ENCODE data around the gene TMC3.

Gene TMC3

DNA sequence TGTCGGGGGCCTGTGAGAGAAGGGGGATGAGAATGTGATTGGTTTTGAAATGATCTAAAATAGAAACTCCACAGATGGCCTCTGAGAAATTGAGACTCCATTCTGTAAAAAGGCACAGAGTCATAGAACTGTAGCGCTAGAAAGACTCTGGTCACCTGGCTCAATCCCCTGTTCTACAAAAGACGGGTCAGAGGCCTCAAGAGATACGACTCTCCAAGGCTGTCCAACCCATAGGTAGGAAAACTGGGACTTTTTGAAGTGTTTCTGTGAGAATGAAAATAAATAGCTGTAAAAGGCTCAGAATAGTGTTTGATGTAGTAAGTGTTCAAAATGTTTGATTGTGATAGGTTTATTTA lies 11.7 kb upstream of the TMC3 start:
- in situ Hi-C loops (cut with MboI; ENCODE audit: low sequenced_read_pairs): no loop called here

- in situ Hi-C loops (cut with MboI; ENCODE audit: low sequenced_read_pairs): no loop called here
Observed at GRCh38 chr15:81384891-81385720, 11.1 kb upstream of the TMC3 start.

GRCh38 chr15:81381720-81382119 lies 7.7 kb upstream of the TMC3 start:
- in situ Hi-C loops (cut with MboI; ENCODE audit: low sequenced_read_pairs): no loop called here

DNA sequence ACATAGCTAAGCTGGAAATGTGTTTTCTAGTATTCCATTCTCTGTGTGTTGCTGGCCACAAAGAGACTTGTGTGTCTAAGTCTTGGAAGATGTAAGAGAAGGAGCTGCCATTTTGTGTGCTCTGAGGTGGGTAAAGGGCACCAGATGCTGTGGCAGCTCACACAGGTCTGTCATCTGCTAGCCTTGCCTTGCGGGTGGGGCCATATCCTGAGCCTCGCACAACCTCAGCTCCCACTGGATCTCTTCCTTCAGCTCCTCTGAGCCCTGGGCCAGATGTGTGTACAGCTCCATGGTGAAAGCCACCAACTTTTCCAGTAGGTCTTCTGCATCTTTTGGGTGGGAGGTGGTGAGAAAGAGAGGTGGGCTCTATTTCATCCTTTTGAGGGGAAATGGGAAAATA lies 6.7 kb upstream of the TMC3 start:
- in situ Hi-C loops (cut with MboI; ENCODE audit: low sequenced_read_pairs): no loop called here

DNA sequence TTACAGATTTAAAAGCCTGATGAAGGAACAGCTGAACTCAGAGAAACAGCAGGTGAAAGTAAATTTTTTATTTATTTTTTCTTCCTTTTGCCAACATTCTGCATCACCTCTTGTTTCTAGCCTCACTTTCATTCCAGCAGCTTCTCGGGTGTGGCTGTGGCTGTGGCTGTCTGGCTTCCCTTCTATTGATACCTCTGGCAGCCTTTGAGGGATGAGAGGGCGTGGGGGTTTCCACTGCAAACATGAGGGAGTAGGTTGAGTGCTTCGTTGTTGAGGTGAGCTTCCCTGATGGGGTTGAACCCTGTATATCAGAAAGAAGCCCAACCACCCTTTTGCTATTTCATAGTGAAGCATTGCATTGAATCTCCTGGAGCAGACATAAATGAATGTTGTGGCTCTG lies 6.2 kb upstream of the TMC3 start:
- in situ Hi-C loops (cut with MboI; ENCODE audit: low sequenced_read_pairs): no loop called here

DNA sequence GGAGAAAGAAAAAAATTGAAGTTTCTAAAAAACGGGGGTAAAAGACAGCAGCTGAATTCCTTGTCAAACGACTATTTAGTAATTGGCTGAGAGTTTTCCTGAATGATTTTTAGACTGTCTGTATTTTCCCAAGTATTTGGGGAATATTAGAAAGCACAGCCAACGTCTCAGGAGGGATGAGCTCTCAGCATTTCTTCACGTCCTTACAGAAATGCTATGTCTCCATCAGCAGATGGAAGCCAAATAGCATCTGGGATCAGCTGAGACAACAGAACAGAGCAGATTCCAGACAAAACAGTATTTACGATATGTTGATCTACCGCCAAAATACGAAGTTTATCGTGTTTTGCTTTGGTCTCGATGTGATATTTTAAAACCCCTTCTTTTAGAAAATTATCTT lies 5.3 kb upstream of the TMC3 start:
- in situ Hi-C loops (cut with MboI; ENCODE audit: low sequenced_read_pairs): no loop called here

DNA sequence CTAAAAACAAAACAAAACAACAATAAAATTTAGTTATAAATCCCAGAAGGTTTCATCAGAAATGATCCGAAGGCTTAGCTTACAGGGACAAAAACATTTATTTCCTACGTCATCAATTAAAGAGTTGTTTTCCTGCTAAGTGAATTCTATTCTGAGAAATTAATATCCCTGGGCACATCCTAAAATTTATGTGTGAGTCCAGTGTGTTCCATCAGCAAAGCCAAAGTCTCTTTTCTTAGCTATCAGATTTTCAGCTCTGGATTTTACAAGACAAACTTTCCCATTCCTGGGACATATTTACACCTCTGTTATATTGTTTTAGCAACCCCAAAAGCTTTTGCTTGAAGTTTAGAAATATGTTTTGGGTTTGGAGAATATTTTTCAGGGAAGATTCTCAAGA lies 4.4 kb upstream of the TMC3 start:
- in situ Hi-C loops (cut with MboI; ENCODE audit: low sequenced_read_pairs): no loop called here

DNA sequence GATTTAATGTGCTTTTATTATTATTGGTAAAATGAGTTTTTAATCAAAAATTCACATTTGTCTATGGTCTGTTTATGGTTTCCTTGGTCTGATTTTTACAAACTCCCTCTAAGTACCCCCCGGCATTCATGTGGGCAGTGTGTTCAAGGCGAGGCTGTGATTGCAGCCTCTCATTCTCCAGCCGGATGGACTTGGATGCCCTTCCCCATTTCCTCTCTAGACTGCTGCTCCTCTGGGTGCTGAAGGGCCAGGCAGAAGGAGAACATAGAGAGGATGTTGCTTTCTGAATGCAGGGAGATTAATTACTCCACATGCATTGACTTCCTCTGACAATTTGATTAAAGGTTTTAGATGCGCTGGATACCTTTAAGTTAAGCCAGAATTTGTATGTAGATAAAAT lies 3.9 kb upstream of the TMC3 start:
- in situ Hi-C loops (cut with MboI; ENCODE audit: low sequenced_read_pairs): no loop called here

GRCh38 chr15:81376231-81376630 lies 2.2 kb upstream of the TMC3 start:
- in situ Hi-C loops (cut with MboI; ENCODE audit: low sequenced_read_pairs): no loop called here

DNA sequence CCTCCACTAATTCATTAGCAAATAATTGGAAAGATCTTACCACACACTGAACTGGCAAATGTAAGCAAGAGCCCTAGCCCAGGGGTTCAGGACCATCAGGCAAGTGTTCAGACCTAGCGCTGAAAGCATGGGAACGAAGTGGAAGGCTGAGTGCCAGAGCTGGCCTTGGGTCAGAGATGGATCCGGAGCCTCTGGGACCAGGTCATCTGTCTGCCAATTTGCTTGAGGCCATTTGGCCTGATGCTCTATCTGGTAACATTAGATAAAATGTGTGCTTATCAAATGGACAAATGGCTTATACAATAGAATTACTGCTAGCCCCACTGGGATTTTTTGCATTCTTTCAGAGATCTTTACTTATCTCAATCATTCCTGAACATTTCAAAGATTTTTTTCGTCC lies 1.4 kb upstream of the TMC3 start:
- in situ Hi-C loops (cut with MboI; ENCODE audit: low sequenced_read_pairs): no loop called here

GRCh38 chr15:81373176-81373575 lies 837 bp downstream of the TMC3 start:
- in situ Hi-C loops (cut with MboI; ENCODE audit: low sequenced_read_pairs): no loop called here

DNA sequence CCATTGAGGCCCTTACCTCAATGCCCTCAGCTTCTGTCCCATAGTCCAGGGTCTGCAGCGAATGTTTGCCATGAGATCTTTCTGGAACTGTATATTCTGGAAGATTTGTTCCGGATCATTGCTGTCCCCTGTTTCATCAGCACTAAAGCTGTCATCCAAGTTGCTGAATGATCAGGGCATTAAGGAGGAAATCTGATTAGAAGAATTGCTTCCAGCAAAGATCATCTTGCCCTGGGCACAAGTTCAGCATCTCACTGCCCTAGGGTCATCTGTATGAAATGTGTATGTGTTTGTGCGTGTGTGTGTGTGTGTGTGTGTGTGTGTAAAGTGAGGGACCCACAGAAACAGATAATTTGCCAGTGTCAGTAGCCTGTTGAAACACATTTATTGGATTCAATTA lies 1.4 kb downstream of the TMC3 start:
- in situ Hi-C loops (cut with MboI; ENCODE audit: low sequenced_read_pairs): no loop called here

GRCh38 chr15:81363718-81364500 lies 10.1 kb downstream of the TMC3 start:
- in situ Hi-C loops (cut with MboI; ENCODE audit: low sequenced_read_pairs): no loop called here

DNA sequence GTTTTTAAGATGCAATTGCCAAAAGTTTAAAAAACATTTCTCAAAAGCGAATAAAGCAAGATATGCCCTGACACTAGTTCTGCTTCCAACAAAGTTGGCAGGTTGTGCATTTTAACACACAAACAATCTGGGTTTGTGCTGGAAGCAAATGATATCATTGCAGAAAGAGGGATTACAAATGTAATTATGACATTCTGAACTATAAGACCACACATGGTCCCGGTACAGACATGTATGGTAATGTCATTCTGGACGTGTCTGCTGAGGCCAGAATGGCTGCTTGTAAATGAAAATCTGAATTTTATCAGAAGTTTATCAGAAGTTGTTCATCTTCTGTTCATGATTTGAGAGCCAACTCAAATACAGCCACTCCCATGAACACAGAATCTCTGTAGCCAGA lies 10.7 kb downstream of the TMC3 start:
- in situ Hi-C loops (cut with MboI; ENCODE audit: low sequenced_read_pairs): no loop called here

DNA sequence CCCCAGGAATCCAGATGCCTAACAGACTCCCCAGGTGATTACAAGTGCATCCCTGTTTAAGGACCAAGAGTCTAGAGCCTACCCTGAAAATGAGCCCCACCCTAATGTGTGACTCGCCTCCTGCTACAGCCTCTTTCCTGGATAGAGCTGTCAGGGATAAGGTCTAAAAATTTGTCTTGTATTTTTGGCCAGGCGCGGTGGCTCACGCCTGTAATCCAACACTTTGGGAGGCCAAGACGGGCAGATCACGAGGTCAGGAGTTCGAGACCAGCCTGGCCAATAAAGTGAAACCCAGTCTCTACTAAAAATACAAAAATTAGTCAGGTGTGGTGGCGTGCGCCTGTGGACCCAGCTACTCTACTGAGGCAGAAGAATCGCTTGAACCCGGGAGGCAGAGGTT lies 11.2 kb downstream of the TMC3 start:
- in situ Hi-C loops (cut with MboI; ENCODE audit: low sequenced_read_pairs): no loop called here

DNA sequence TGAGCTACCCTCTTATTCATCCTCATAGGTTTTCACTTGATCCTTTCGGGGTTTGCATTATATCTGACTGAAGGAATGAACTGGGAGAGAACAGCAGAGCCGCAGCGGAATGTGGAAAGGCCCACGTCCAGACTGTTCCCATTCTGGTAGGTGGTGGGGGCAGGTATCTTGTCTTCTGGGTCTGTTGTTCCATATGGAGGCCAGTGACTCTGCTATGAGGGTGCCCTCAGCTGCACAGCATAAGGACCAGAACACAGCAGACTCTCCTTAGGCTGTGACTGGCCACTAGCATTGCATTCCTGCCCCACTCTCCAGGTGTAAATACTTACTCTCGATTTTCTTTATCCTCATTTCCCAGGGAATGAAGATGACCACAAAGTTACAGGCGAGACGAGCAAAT lies 12.1 kb downstream of the TMC3 start:
- in situ Hi-C loops (cut with MboI; ENCODE audit: low sequenced_read_pairs): no loop called here

DNA sequence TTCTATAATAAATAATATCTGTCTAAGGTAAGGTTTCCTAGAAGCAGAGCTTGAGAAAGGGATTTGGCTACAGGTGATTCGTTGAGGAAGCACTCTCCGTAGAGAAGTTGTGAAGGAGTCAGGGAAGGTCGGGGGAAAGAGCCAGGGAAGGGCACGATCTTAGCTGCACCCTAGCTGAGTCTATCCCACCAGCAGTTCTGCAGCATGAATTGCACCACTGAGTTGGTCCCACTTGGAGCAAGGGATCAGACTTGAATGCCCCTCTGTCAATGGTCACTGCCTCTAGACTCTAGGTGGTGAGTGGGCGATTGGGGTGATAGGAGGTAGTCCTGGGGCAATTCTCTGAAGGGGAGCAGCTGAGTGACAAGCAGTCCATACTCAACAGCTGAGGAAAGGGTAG lies 13.5 kb downstream of the TMC3 start:
- in situ Hi-C loops (cut with MboI; ENCODE audit: low sequenced_read_pairs): no loop called here

DNA sequence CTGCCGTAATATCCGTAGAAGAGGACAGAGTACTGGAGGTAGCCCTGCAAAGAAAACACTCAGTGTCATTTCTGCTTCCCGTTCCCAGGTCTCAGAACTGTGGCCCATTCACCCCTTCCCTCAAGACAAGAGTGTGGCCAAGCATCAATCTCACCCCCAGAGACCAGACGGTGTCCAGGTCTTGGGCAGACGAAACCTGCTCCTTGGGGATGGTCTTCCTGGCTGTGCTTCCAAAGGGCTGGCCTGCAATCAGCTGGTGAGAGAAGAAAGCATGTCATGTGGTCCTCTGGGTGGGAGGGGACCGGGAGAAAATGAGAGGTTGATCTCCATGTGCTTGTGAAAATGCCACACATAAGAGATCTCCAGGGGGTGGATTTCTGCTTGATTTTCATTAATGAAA lies 15.8 kb downstream of the TMC3 start:
- in situ Hi-C loops (cut with MboI; ENCODE audit: low sequenced_read_pairs): no loop called here

DNA sequence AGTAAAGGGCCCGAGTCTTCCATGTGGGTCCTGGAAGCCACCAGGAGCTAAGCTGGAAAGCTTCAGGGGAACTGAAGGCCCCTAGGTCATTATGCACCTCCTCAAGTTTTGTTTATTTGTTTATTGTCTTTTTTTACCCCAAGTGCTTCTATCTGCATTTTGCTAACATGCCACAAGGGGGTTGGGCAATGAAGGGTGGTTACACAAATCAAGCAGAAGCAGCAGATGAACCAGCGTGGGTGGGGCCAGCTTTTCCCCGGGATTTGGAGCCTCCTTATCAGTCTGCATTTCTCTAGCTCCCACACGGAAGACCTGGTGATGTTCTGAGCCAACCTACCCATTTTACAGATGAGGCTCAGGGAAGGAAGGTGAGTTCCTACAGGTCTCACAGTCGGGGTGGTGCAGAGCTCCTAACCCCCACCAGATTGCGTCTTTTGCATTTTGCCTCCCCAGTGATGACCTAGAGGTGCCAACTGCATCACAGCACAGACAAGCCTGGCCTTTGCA lies 16.8 kb downstream of the TMC3 start:
- in situ Hi-C loops (cut with MboI; ENCODE audit: low sequenced_read_pairs): no loop called here

DNA sequence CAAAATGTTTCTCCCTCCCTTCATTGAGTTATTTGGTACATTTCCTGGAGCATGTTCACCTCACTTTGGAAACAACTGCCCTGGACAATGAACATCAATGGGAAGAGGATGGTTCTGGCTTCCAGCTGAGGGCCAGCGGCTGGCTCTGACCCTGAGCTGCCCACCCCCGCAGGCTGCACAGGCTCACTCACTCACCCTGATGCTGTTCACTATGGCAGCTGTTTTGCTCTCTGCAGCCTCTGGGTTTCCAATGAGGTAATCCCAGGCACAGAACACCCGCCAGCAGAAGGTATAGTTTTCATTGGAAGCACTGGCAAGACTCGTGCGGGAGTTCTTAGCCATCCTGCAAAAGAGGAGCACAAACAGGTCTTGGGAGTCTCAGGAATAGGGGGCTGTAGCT lies 17.8 kb downstream of the TMC3 start:
- in situ Hi-C loops (cut with MboI; ENCODE audit: low sequenced_read_pairs): no loop called here

DNA sequence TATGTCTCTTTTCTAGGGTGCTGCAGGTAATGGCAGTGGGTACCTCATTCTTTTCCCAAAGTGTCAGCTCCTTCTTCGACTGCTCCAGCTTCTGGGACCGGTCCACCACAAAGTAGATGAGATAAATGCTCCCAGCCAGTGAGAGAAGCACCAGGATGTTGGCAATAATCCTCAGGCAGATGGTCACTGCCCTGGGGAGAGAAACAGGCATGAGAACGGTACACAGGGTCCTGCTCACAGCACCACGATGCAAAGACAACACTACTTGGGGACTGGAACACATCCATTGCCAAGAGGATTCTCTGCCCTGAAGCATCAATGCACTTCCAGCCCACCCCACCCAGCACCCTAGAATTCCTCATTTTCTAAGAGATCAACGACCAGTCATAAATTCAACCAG lies 22.4 kb downstream of the TMC3 start:
- in situ Hi-C loops (cut with MboI; ENCODE audit: low sequenced_read_pairs): no loop called here

DNA sequence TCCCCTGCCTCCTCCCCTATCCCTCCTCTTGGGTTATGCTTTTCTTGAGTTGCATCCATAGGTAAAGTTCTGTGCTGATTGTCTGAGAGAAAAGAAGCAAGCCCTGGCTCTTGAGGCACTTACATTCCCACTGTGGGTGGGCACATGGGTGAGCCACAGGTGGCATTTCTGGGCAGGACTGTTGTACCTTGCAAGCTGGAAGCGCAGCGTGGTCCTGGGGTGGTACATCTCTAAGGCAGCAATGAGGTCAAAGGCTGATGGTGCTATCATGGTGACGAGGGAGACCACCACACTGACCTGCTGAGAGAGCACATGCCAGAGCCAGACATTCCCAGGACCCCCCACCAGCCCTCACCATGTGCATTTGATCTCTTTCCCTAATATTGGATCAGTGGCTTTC lies 24.7 kb downstream of the TMC3 start:
- in situ Hi-C loops (cut with MboI; ENCODE audit: low sequenced_read_pairs): no loop called here

Measured in HL-60/S4 treated with retinoic acid at 250 ng/mL for 4 days and 3 days (cell line).